CD14-positive monocyte (primary cell): ENCODE measurements around the gene SMIM13. TPM values are rescaled to one million over a fixed set of nuclear protein-coding genes. Genes with fewer than 3 reads are reported as not detected.
"Not testable (repeated sequence)": the region's sequence is repeated elsewhere in the genome, so short reads cannot be mapped to it uniquely, and the experiment has no call there.

Experiments
- DNase-seq, 3 donors: peaks; one replicate each; pipeline ENCODE4 v3.0.0-alpha.2; 2011 to 2022
- H2AFZ ChIP-seq: 2 replicates; pipeline ENCODE4 v1.6.0; 2012; ENCODE audit warnings: mild to moderate bottlenecking, low read depth, low read length, inconsistent platforms; ENCODE audit not compliant: insufficient read depth, poor library complexity, severe bottlenecking
- H3K27ac ChIP-seq, 2 donors: 1 replicate in 1 of 2; 2 replicates in 1 of 2; pipeline ENCODE4 v1.5.1; 2012 to 2013; ENCODE audit warnings: low read length in 2 of 2, control low read depth in 1 of 2, inconsistent platforms in 1 of 2, low read depth in 1 of 2, mild to moderate bottlenecking in 1 of 2
- H3K27me3 ChIP-seq, 2 donors: one replicate each; pipeline versions ENCODE4 v1.6.0 to v1.6.1; 2011 to 2013; ENCODE audit warnings: low read length in 2 of 2; ENCODE audit not compliant: control insufficient read depth in 2 of 2, insufficient read depth in 2 of 2
- H3K36me3 ChIP-seq, 2 donors: replicated peaks in 1 of 2; 1 replicate in 1 of 2; 2 replicates in 1 of 2; pipeline versions ENCODE4 v1.5.1 to v1.6.1; 2012 to 2013; ENCODE audit warnings: low read length in 2 of 2, control low read depth in 1 of 2, inconsistent platforms in 1 of 2, mild to moderate bottlenecking in 1 of 2; ENCODE audit not compliant: insufficient read depth in 2 of 2, control insufficient read depth in 1 of 2
- H3K4me1 ChIP-seq, 2 donors: 1 replicate in 1 of 2; 2 replicates in 1 of 2; pipeline versions ENCODE4 v1.5.1 to v1.6.1; 2012 to 2013; ENCODE audit warnings: low read length in 2 of 2, control low read depth in 1 of 2, inconsistent platforms in 1 of 2, mild to moderate bottlenecking in 1 of 2, moderate library complexity in 1 of 2; ENCODE audit not compliant: insufficient read depth in 2 of 2, control insufficient read depth in 1 of 2
- H3K4me2 ChIP-seq: replicated peaks from 2 replicates; pipeline ENCODE3; 2012; ENCODE audit warnings: low read length, moderate library complexity, mild to moderate bottlenecking; ENCODE audit not compliant: poor library complexity, severe bottlenecking; ENCODE audit errors: extremely low read depth
- H3K4me3 ChIP-seq, 3 experiments: fragments of 200-600 bp in 1 of 3; sonication (generic) in 1 of 3; replicated peaks in 1 of 3; 1 replicate in 2 of 3; 2 replicates in 1 of 3; pipeline ENCODE4 v1.5.1; 2011 to 2013; ENCODE audit warnings: low read length in 3 of 3, mild to moderate bottlenecking in 3 of 3, control low read depth in 2 of 3, low read depth in 2 of 3, inconsistent platforms in 1 of 3, moderate library complexity in 1 of 3
- H3K79me2 ChIP-seq: 2 replicates; pipeline ENCODE4 v1.6.0; 2012; ENCODE audit warnings: mild to moderate bottlenecking, control low read depth, inconsistent platforms, low read length, moderate library complexity; ENCODE audit not compliant: insufficient read depth
- H3K9ac ChIP-seq: 2 replicates; pipeline ENCODE4 v1.6.0; 2017; ENCODE audit warnings: low read length, mild to moderate bottlenecking; ENCODE audit not compliant: insufficient read depth, poor library complexity, severe bottlenecking
- H3K9me3 ChIP-seq, 2 donors: replicated peaks in 1 of 2; 1 replicate in 1 of 2; 2 replicates in 1 of 2; pipeline versions ENCODE4 v1.5.1 to v1.6.1; 2012 to 2013; ENCODE audit warnings: low read length in 2 of 2, control low read depth in 1 of 2; ENCODE audit not compliant: control insufficient read depth in 1 of 2, insufficient read depth in 1 of 2
- H4K20me1 ChIP-seq: 2 replicates; pipeline ENCODE4 v1.6.0; 2012; ENCODE audit warnings: mild to moderate bottlenecking, low read length, control low read depth, moderate library complexity; ENCODE audit not compliant: insufficient read depth
- H3K27ac Mint-ChIP-seq, 7 donors: one replicate each; pipeline ENCODE4 v1.8.0; 2020; ENCODE audit warnings: mild to moderate bottlenecking in 7 of 7, mixed read lengths in 7 of 7, moderate library complexity in 6 of 7, inconsistent platforms in 2 of 7
- H3K27me3 Mint-ChIP-seq, 3 donors: one replicate each; pipeline ENCODE4 v1.8.0; 2021 to 2022; ENCODE audit warnings: low read depth in 3 of 3, mild to moderate bottlenecking in 3 of 3, mixed read lengths in 3 of 3, moderate library complexity in 3 of 3, inconsistent platforms in 1 of 3
- H3K36me3 Mint-ChIP-seq, 2 donors: one replicate each; pipeline ENCODE4 v1.8.0; 2020; ENCODE audit warnings: mixed read lengths in 2 of 2, inconsistent platforms in 1 of 2, mild to moderate bottlenecking in 1 of 2
- H3K4me1 Mint-ChIP-seq: one replicate; pipeline ENCODE4 v1.8.0; 2020; ENCODE audit warnings: mild to moderate bottlenecking, mixed read lengths
- H3K4me3 Mint-ChIP-seq, 2 donors: one replicate each; pipeline ENCODE4 v1.8.0; 2020; ENCODE audit warnings: mild to moderate bottlenecking in 2 of 2, mixed read lengths in 2 of 2, moderate library complexity in 1 of 2
- H3K9me3 Mint-ChIP-seq, 7 donors: one replicate each; pipeline ENCODE4 v1.8.0; 2020 to 2022; ENCODE audit warnings: mixed read lengths in 7 of 7, mild to moderate bottlenecking in 6 of 7, moderate library complexity in 6 of 7, inconsistent platforms in 2 of 7
- WGBS: methylation state at CpG from one replicate; pipeline ENCODE4 v1.1.5; 2013; ENCODE audit warnings: missing lambda C conversion rate; ENCODE audit not compliant: insufficient coverage; 5-methylcytosine and 5-hydroxymethylcytosine counted together
- intact Hi-C, 2 donors: fragments of 100-400 bp; cut with micrococcal nuclease; formaldehyde crosslinking; loops; one replicate each; pipeline versions ENCODE4 v1.15.0 to v1.15.1; 2023
- polyA plus RNA-seq, 3 donors: library from polyadenylated mRNA; depleted of rRNA in 1 of 3; unstranded in 2 of 3; stranded (reverse) in 1 of 3; fragments of 300-500 nt in 2 of 3; fragments of >200 nt in 1 of 3; fragmentation: Illumina TruSeq in 2 of 3; gene quantifications; 1 replicate in 2 of 3; 2 replicates in 1 of 3; pipeline ENCODE4 v1.2.3, GENCODE V29; 2012 to 2021
- TF ChIP-seq, protein P1 (sequence below): fragments of 200-600 bp; IDR thresholded peaks from one replicate; pipeline ENCODE4 v1.8.0; 2022; ENCODE audit warnings: antibody characterized with exemption, mild to moderate bottlenecking

Gene SMIM13
- polyA plus RNA-seq, 3 donors = 1.4 to 3.4 (median 2.4) TPM

- peaks cover 0 to 8% (median 0%) of the 10 kb centered on the region in 7 donors for H3K9me3 Mint-ChIP-seq
- no peaks in the 10 kb centered on the region for H3K27me3 ChIP-seq
- H3K9ac ChIP-seq = no peak overlapping the region
- H3K27me3 Mint-ChIP-seq = peaks cover 0 to 6% (median 0%) of the 10 kb centered on the region in 3 donors
- 90% methylated on average over 2 of the region's 4 CpGs for WGBS
- H3K79me2 ChIP-seq = peaks cover 72% of the 10 kb centered on the region
- no peak overlapping the region for H3K4me3 Mint-ChIP-seq
- TF ChIP-seq, protein P1, sequence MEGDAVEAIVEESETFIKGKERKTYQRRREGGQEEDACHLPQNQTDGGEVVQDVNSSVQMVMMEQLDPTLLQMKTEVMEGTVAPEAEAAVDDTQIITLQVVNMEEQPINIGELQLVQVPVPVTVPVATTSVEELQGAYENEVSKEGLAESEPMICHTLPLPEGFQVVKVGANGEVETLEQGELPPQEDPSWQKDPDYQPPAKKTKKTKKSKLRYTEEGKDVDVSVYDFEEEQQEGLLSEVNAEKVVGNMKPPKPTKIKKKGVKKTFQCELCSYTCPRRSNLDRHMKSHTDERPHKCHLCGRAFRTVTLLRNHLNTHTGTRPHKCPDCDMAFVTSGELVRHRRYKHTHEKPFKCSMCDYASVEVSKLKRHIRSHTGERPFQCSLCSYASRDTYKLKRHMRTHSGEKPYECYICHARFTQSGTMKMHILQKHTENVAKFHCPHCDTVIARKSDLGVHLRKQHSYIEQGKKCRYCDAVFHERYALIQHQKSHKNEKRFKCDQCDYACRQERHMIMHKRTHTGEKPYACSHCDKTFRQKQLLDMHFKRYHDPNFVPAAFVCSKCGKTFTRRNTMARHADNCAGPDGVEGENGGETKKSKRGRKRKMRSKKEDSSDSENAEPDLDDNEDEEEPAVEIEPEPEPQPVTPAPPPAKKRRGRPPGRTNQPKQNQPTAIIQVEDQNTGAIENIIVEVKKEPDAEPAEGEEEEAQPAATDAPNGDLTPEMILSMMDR = no peak
- no peak overlapping the region for H3K4me3 ChIP-seq
- peaks cover 34% of the 10 kb centered on the region for H4K20me1 ChIP-seq
- no peaks in the 10 kb centered on the region for H3K36me3 ChIP-seq
- H3K4me1 ChIP-seq = peaks cover 8 to 12% of the 10 kb centered on the region in 2 donors
- no peak overlapping the region for H2AFZ ChIP-seq
- H3K4me1 Mint-ChIP-seq = peaks cover 27% of the 10 kb centered on the region
- intact Hi-C loops = no loop called here
- H3K4me2 ChIP-seq = no peak overlapping the region
- no peak overlapping the region for H3K27ac Mint-ChIP-seq
- DNase-seq = no peak
- H3K9me3 ChIP-seq = no peaks in the 10 kb centered on the region
- H3K27ac ChIP-seq = no peak overlapping the region
- H3K36me3 Mint-ChIP-seq = peaks cover 4 to 5% of the 10 kb centered on the region in 2 donors
These were observed 19.4 kb downstream of the SMIM13 start for GRCh38 chr6:11113038-11113437.

DNA sequence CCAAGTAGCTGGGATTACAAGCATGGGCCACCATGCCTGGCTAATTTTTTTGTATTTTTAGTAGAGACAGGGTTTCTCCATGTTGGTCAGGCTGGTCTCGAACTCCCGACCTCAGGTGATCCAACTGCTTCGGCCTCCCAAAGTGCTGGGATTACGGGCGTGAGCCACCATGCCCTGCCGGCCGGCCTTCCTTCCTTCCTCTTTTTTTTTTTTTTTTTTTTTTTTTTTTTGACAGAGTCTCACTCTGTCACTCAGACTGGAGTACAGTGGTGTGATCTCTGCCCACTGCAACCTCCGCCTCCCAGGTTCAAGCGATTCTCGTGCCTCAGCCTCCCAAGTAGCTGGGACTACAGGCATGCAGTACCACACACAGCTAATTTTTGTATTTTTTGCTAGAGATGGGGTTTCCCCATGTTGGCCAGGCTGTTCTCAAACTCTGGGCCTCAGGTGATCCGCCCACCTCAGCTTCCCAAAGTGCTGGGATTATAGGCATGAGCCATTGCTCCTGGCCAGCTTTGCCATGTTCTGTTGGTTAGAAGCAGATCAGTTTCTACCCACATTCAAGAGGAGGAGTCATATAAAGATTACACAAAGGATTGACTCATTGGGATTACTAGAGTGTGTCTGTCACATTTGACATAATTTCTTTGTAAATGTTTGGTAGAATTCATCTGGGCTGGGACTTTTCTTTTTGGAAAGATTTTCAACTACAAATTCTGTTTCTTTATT is 22.3 kb downstream of the SMIM13 start:
- H3K27me3 ChIP-seq, H3K9me3 ChIP-seq, H3K4me2 ChIP-seq, H3K9ac ChIP-seq, H3K4me3 ChIP-seq, H2AFZ ChIP-seq, H3K36me3 Mint-ChIP-seq, intact Hi-C loops, H3K9me3 Mint-ChIP-seq, H3K27ac ChIP-seq, H3K4me3 Mint-ChIP-seq, H3K27me3 Mint-ChIP-seq, H3K36me3 ChIP-seq: not testable (repeated sequence)
- DNase-seq = peak; percentile 16 to 50 (median 44)
- Histone ChIP-seq H3K79me2 (peaks cover 62% of the 10 kb centered on the region), H3K4me1 (peaks cover 8 to 12% of the 10 kb centered on the region in 2 donors), H4K20me1 (peaks cover 15% of the 10 kb centered on the region)
- peak overlapping the region in 6 of 7 donors; percentile 21 to 83 (median 58) for H3K27ac Mint-ChIP-seq
- H3K4me1 Mint-ChIP-seq = peaks cover 29% of the 10 kb centered on the region
- 100% methylated on average over 1 of the region's 11 CpGs for WGBS
